Neural progenitor cell (in vitro differentiated cells): Measurements from ENCODE around the gene CCNL2. TPM values are rescaled to one million over a fixed set of nuclear protein-coding genes. Genes with fewer than 3 reads are reported as not detected.
A peak's percentile ranks its signal among the peaks of the same experiment; 100 is the strongest.

ENCODE experiments used
- DNase-seq: peaks from one replicate; pipeline ENCODE4 v3.0.0-alpha.2; 2016; ENCODE audit warnings: low spot score
- H2AFZ ChIP-seq: fragments of 200-600 bp; sonication (generic); replicated peaks from 2 replicates; pipeline ENCODE4 v1.6.1; 2016; ENCODE audit warnings: antibody characterized with exemption
- H3F3A ChIP-seq: fragments of 200-600 bp; sonication (generic); 2 replicates; pipeline ENCODE4 v1.6.1; 2016; ENCODE audit warnings: antibody characterized with exemption, low read depth
- H3K27ac ChIP-seq: fragments of 200-600 bp; sonication (generic); 2 replicates; pipeline ENCODE4 v1.5.1; 2016; ENCODE audit warnings: mild to moderate bottlenecking
- H3K27me3 ChIP-seq: fragments of 200-600 bp; sonication (generic); 2 replicates; pipeline ENCODE4 v1.6.1; 2016; ENCODE audit warnings: mild to moderate bottlenecking, moderate library complexity
- H3K36me3 ChIP-seq: fragments of 200-600 bp; sonication (generic); 2 replicates; pipeline ENCODE4 v1.5.1; 2016
- H3K4me1 ChIP-seq: fragments of 200-600 bp; sonication (generic); 2 replicates; pipeline ENCODE4 v1.6.1; 2016; ENCODE audit warnings: mixed run types
- H3K4me2 ChIP-seq: fragments of 200-600 bp; sonication (generic); 2 replicates; pipeline ENCODE4 v1.6.1; 2016
- H3K4me3 ChIP-seq: fragments of 200-600 bp; sonication (generic); 2 replicates; pipeline ENCODE4 v1.5.1; 2016
- H3K79me2 ChIP-seq: fragments of 200-600 bp; sonication (generic); 2 replicates; pipeline ENCODE4 v1.6.1; 2016; ENCODE audit warnings: low read depth
- H3K9ac ChIP-seq: fragments of 200-600 bp; sonication (generic); 2 replicates; pipeline ENCODE4 v1.6.1; 2016
- H3K9me3 ChIP-seq: fragments of 200-600 bp; sonication (generic); 2 replicates; pipeline ENCODE4 v1.5.1; 2016; ENCODE audit warnings: low read depth
- H4K20me1 ChIP-seq: fragments of 200-600 bp; sonication (generic); 2 replicates; pipeline ENCODE4 v1.6.1; 2016; ENCODE audit warnings: low read depth
- H3K27ac Mint-ChIP-seq: 3 replicates; pipeline ENCODE4 v1.8.0; 2021; ENCODE audit warnings: mixed read lengths
- H3K27me3 Mint-ChIP-seq: 2 replicates; pipeline ENCODE4 v1.8.0; 2022; ENCODE audit warnings: low read depth, mild to moderate bottlenecking, inconsistent platforms, moderate library complexity, mixed read lengths; ENCODE audit not compliant: insufficient read depth
- H3K36me3 Mint-ChIP-seq: 3 replicates; pipeline ENCODE4 v1.8.0; 2021; ENCODE audit warnings: mixed read lengths
- H3K4me1 Mint-ChIP-seq: 3 replicates; pipeline ENCODE4 v1.8.0; 2021; ENCODE audit warnings: mixed read lengths
- H3K4me3 Mint-ChIP-seq: 3 replicates; pipeline ENCODE4 v1.8.0; 2021; ENCODE audit warnings: mild to moderate bottlenecking, moderate library complexity, mixed read lengths
- H3K9me3 Mint-ChIP-seq: 3 replicates; pipeline ENCODE4 v1.8.0; 2020; ENCODE audit warnings: mixed read lengths
- CTCF ChIP-seq: fragments of 200-600 bp; sonication (generic); IDR thresholded peaks from 2 replicates; pipeline ENCODE4 v1.5.1; 2017; ENCODE audit warnings: antibody characterized with exemption, mild to moderate bottlenecking
- EZH2 ChIP-seq: fragments of 200-600 bp; sonication (generic); IDR thresholded peaks from 2 replicates; pipeline ENCODE4 v1.6.1; 2017; ENCODE audit warnings: antibody characterized with exemption, mild to moderate bottlenecking, moderate library complexity
- EZH2phosphoT487 ChIP-seq: fragments of 200-600 bp; sonication (generic); IDR thresholded peaks from 2 replicates; pipeline ENCODE4 v1.6.1; 2017; ENCODE audit warnings: antibody characterized with exemption
- total RNA-seq: library from RNA; depleted of rRNA; stranded (reverse); fragments of >200 nt; gene quantifications from 2 replicates; pipeline ENCODE4 v1.2.3, GENCODE V29; 2015; ENCODE audit warnings: low replicate concordance

Gene CCNL2
- total RNA-seq, 1 donor from 2014 or later, result 143 TPM

- H3K79me2 ChIP-seq, result no peaks in the 10 kb centered on the region
Measured at GRCh38 chr1:1354271-1355247, 44.6 kb downstream of the CCNL2 start.

GRCh38 chr1:1353389-1354151 lies 45.6 kb downstream of the CCNL2 start:
- peaks cover 35% of the 10 kb centered on the region for H3K27me3 ChIP-seq
- Mint-ChIP-seq H3K4me1 (peaks cover 28% of the 10 kb centered on the region), H3K27ac (no peak overlapping the region), H3K36me3 (peaks cover 3% of the 10 kb centered on the region), H3K9me3 (no peaks in the 10 kb centered on the region), H3K4me3 (peak overlapping the region; percentile 48), H3K27me3 (peaks cover 18% of the 10 kb centered on the region)
- no peaks in the 10 kb centered on the region for H3K9me3 ChIP-seq
- peaks cover 49% of the 10 kb centered on the region for H3F3A ChIP-seq
- peak overlapping the region; percentile 69 for H3K4me2 ChIP-seq
- peaks cover 3% of the 10 kb centered on the region for H3K79me2 ChIP-seq
- H3K9ac ChIP-seq, result no peak overlapping the region
- no peak overlapping the region for H2AFZ ChIP-seq
- peaks cover 41% of the 10 kb centered on the region for H3K4me1 ChIP-seq
- DNase-seq, result no peak
- no peaks in the 10 kb centered on the region for H3K36me3 ChIP-seq
- TF ChIP-seq EZH2 (no peak), EZH2phosphoT487 (no peak), CTCF (no peak)
- peaks cover 37% of the 10 kb centered on the region for H4K20me1 ChIP-seq
- H3K4me3 ChIP-seq, result peak overlapping the region; percentile 34
- no peak overlapping the region for H3K27ac ChIP-seq

More at GRCh38 chr1:1354271-1355247, 44.6 kb downstream of the CCNL2 start:
- TF ChIP-seq EZH2 (peak; percentile 91), EZH2phosphoT487 (peak; percentile 89), CTCF (no peak)
- Histone ChIP-seq H3K4me3 (peak overlapping the region; percentile 34), H3K27me3 (peaks cover 35% of the 10 kb centered on the region), H3K4me2 (peak overlapping the region; percentile 69), H3K36me3 (no peaks in the 10 kb centered on the region), H2AFZ (no peak overlapping the region), H3K27ac (no peak overlapping the region), H3K4me1 (peaks cover 51% of the 10 kb centered on the region), H4K20me1 (peaks cover 36% of the 10 kb centered on the region), H3F3A (peaks cover 53% of the 10 kb centered on the region), H3K9me3 (no peaks in the 10 kb centered on the region), H3K9ac (no peak overlapping the region)
- H3K4me1 Mint-ChIP-seq, result peaks cover 34% of the 10 kb centered on the region
- H3K27me3 Mint-ChIP-seq, result peaks cover 22% of the 10 kb centered on the region
- peak overlapping the region; percentile 83 for H3K4me3 Mint-ChIP-seq
- no peak for DNase-seq
- H3K9me3 Mint-ChIP-seq, result no peaks in the 10 kb centered on the region
- H3K36me3 Mint-ChIP-seq, result peaks cover 3% of the 10 kb centered on the region
- peak overlapping the region; percentile 76 for H3K27ac Mint-ChIP-seq

GRCh38 chr1:1352786-1353388 lies 46.2 kb downstream of the CCNL2 start:
- Mint-ChIP-seq H3K4me3 (peak overlapping the region; percentile 66), H3K27me3 (peaks cover 18% of the 10 kb centered on the region), H3K9me3 (no peaks in the 10 kb centered on the region), H3K27ac (peak overlapping the region; percentile 38), H3K4me1 (peaks cover 22% of the 10 kb centered on the region), H3K36me3 (peaks cover 3% of the 10 kb centered on the region)
- Histone ChIP-seq H4K20me1 (peaks cover 44% of the 10 kb centered on the region), H3K36me3 (no peaks in the 10 kb centered on the region), H3K27me3 (peaks cover 35% of the 10 kb centered on the region), H3K27ac (no peak overlapping the region), H3K9me3 (no peaks in the 10 kb centered on the region), H3K9ac (no peak overlapping the region), H3K4me1 (peaks cover 40% of the 10 kb centered on the region), H3K4me2 (no peak overlapping the region), H2AFZ (no peak overlapping the region), H3F3A (peaks cover 55% of the 10 kb centered on the region), H3K4me3 (no peak overlapping the region), H3K79me2 (peaks cover 10% of the 10 kb centered on the region)
- TF ChIP-seq EZH2phosphoT487 (no peak), EZH2 (no peak), CTCF (no peak)
- DNase-seq, result no peak
